GM12892 (cell line): ENCODE data around the gene EEF1A2.

Experiments
- DNase-seq: peaks from one replicate; pipeline ENCODE4 v3.0.0; 2011; ENCODE audit not compliant: insufficient read length
- FAIRE-seq: peaks from 2 replicates; lab custom pipeline; 2011; peaks lifted over from hg19 to GRCh38; lab: Jason Lieb, UNC
- POLR2A ChIP-seq: IDR thresholded peaks from 2 replicates; pipeline ENCODE4 v1.6.1; 2011; ENCODE audit warnings: low read depth, low read length, control low read depth
- POLR2AphosphoS5 ChIP-seq: IDR thresholded peaks from 2 replicates; pipeline ENCODE4 v1.6.1; 2011; ENCODE audit warnings: low read depth, low read length, control low read depth
- TAF1 ChIP-seq: IDR thresholded peaks from 2 replicates; pipeline ENCODE4 v1.6.1; 2011; ENCODE audit warnings: low read depth, mild to moderate bottlenecking, control low read depth, low read length, borderline replicate concordance

EEF1A2 gene

DNA sequence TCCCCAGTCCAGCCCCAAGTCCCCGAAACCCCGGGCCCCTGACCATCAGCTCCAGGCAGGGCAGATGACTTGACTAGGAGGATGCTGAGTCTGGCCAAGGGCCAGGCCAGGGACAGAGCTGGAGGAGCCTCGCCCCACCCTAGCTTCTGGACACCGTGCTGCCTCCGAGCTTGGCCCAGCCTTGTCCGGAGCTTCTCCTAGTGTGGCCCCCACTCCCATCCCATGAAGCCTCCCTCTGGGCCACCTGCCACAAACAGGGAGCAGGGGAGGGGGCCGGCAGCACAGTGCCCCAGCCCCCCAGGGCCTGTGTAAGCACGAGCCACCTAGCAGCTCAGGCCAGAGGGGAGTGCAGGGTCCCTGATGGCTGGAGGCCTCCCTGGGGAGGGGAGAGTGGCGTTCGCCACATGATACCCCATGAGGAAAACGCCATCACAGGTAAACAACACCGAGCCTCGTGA is 5.3 kb downstream of the EEF1A2 start:
- FAIRE-seq (no peak), DNase-seq (no peak)
- TF ChIP-seq POLR2AphosphoS5 (no peak), POLR2A (no peak), TAF1 (no peak)

DNA sequence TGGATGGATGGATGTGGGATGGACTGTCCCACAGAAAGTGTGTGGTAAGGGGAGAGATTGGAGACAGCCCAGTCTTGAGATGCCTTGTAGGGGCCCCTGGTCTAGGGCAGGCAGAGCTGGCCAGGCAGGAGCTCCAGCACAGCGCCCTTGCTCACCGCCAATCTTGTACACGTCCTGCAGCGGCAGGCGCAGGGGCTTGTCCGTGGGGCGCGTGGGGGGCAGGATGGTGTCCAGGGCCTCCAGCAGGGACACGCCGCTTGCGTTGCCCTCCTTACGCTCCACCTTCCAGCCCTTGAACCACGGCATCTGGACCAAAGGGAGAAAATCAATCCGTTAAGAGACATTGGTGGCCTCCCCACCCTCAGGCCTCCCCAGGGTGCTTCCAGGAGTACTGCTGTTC is 5.9 kb downstream of the EEF1A2 start:
- DNase-seq = no peak
- no peak for FAIRE-seq
- no peak for TF ChIP-seq TAF1
- TF ChIP-seq POLR2A = no peak
- no peak for TF ChIP-seq POLR2AphosphoS5

DNA sequence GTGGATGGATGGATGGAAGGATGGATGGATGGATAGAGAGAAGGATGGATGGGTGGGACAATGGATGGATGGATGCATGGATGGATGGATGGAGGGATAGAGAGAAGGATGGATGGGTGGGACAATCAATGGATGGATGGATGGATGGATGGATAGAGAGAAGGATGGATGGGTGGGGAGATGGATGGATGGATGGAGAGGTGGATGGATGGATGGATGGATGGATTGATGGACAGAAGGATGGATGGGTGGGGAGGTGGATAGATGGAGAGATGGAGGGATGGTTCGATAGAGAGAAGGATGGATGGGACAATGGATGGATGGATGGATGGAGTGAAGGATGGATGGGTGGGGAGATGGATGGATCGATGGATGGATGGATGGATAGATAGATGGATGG is 6.4 kb downstream of the EEF1A2 start:
- TF ChIP-seq POLR2AphosphoS5 = no peak
- no peak for TF ChIP-seq POLR2A
- TF ChIP-seq TAF1 = no peak
- FAIRE-seq (no peak), DNase-seq (no peak)

GRCh38 chr20:63491635-63492230 is 7.2 kb downstream of the EEF1A2 start:
- no peak for TF ChIP-seq TAF1
- TF ChIP-seq POLR2AphosphoS5 = no peak
- no peak for TF ChIP-seq POLR2A
- DNase-seq (no peak), FAIRE-seq (no peak)

- no peak for DNase-seq
- no peak for FAIRE-seq
- TF ChIP-seq POLR2A = no peak
- no peak for TF ChIP-seq TAF1
- TF ChIP-seq POLR2AphosphoS5 = no peak
Observed at GRCh38 chr20:63491078-63491477, 7.8 kb downstream of the EEF1A2 start.

DNA sequence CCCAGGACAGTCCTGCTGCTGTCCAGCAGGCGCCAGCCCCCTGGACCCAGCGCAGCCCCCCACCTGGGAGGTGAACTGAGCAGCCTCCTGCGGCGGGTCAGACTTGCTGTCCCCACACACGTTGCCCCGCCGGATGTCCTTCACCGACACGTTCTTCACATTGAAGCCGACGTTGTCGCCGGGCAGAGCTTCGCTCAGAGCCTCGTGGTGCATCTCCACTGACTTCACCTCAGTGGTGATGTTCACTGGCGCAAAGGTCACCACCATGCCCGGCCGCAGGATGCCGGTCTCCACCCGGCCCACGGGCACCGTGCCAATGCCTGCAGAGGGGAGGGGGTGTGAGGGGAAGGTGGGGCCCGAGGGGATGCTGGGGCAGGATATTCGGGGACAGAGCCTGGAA is 8.5 kb downstream of the EEF1A2 start:
- DNase-seq (no peak), FAIRE-seq (no peak)
- no peak for TF ChIP-seq TAF1
- TF ChIP-seq POLR2A = no peak
- no peak for TF ChIP-seq POLR2AphosphoS5

- FAIRE-seq = no peak
Observed at GRCh38 chr20:63488315-63489251, 10.3 kb downstream of the EEF1A2 start.

DNA sequence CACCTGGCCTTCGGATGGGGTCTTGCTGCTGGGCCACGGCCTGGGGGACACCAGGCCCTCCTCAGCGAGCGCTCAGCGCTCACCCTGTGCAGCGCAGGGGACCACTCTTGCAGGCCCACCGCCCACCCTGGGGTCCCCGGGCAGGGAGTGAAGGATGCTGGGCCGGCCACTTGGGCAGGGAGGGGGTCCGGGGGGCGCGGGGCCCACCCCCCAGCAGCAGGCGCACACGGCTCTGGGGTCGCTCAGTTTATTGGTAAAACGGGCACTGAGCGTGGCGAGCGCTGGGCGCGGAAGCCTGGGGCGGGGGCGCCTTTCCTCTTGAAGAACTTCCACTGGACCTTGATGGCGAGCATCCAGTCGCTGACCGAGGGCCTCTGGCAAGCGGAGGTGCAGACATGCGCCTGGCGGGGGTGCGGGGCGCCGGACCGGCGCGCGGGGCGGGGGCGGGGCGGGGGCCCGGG is 11.1 kb downstream of the EEF1A2 start:
- DNase-seq = no peak
- TF ChIP-seq POLR2A (no peak), POLR2AphosphoS5 (no peak), TAF1 (no peak)
- FAIRE-seq = no peak

More at GRCh38 chr20:63488315-63489251, 10.3 kb downstream of the EEF1A2 start:
- TF ChIP-seq TAF1 = no peak
- TF ChIP-seq POLR2AphosphoS5 = no peak
- no peak for TF ChIP-seq POLR2A
- DNase-seq = no peak

DNA sequence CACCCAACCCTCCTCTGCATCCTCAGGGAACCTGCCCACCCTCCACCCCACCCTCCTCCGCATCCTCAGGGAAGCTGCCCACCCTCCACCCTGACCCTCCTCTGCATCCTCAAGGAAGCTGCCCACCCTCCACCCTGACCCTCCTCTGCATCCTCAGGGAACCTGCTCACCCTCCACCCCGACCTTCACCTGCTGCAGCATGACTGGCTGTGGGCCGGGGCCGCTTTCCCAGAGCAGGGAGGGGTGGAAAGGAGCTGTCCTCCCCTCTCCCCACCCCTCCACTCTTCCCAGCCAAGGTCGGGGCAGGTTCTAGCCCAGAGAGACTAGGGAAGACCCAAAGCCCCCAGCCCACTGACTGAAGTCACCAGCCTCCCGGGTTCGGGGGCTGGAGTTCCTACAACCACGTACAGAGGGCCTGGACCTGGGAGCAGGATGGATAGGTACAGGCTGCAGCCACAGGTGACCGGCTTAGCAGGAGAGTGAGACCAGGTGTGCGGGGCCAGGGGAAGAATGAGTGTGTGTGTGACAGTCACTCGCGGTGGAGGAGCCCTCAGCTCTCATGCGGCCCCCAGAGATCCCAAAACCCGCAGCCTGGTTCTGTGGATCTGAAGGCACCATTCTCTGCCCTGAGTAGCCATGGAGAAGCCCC is 11.6 kb downstream of the EEF1A2 start:
- TF ChIP-seq TAF1 (no peak), POLR2A (no peak), POLR2AphosphoS5 (no peak)
- DNase-seq (no peak), FAIRE-seq (no peak)

DNA sequence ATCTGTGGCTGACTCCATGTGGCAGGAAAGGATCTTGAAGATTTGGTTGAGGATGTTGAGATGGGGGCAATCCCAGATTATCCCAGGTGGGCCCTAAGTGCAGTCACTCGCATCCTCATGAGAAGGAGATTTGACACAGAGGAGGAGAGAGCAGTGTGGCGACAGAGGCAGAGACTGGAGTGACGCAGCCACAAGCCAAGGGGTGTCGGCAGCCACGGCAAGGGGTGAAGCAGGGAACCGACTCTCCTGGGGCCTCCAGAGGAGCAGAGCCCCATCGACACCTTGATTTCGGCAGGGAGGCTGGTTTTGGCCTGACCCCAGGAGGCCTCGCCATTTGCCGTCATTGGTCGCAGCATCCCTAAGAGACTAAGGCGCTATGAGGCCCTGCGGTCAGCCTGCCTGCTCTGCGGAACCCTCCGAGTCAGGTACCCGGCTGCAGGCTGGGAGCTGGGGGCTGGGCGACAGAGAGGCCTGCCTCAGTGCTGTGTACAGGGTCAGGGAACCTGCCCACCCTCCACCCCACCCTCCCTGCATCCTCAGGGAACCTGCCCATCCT is 12.5 kb downstream of the EEF1A2 start:
- DNase-seq = no peak
- FAIRE-seq = no peak
- TF ChIP-seq TAF1 (no peak), POLR2AphosphoS5 (no peak), POLR2A (no peak)
